Left renal pelvis (tissue), 4 donors: ENCODE results near the gene SPOCK3. TPM values are rescaled to one million over a fixed set of nuclear protein-coding genes. Genes with fewer than 3 reads are reported as not detected.
"Not testable (repeated sequence)": the region's sequence is repeated elsewhere in the genome, so short reads cannot be mapped to it uniquely, and the experiment has no call there.

Experiments used
- DNase-seq, 4 donors: peaks; one replicate each; pipeline ENCODE4 v3.0.0-alpha.2; 2013; ENCODE audit warnings: low read depth in 4 of 4, low spot score in 3 of 4
- polyA plus RNA-seq, 4 donors: library from polyadenylated mRNA; unstranded; fragments of 120-200 nt; gene quantifications; one replicate each; pipeline ENCODE4 v1.2.1, GENCODE V29; 2013; ENCODE audit not compliant: insufficient read length in 4 of 4

The SPOCK3 gene
- polyA plus RNA-seq, 4 donors = 8.3 to 95.6 (median 15.0) TPM

DNA sequence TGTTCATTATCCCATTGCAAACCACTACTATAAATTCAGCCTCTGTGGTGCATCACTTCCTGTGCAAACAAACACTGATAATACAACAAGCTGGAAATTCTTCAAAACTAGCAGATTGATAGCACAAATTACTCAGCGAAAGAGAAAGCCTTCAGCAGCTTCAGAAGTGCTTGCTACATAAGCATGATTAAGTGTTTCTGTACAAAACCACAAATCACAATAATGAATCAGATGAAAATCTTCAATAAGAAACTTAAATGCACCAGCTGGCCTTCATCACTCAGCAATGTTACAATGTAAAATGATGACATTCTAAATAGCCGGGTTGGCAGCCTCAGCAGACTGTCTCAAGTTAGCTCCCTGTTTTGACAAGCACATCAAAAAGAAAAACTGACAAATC lies 262.2 kb downstream of the SPOCK3 start:
- peak; percentile 14 to 36 (median 27) for DNase-seq

DNA sequence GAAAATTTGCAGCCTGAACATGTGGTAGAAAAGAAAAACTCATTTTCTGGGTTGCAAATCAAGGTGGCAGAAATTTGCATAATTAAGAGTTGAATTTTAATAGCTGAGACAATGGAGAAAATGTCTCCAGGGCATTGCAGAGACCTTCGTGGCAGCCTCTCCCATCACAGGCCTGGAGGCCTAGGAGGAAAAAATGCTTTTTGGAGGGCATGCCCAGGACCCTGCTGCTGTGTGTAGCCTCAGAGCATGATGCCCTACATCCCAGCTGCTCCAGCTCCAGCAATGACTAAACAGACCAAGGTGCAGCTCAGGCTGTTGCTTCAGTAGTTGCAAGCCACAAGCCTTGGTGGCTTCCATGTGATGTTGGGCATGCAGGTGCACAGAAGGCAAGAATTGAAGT lies 266.1 kb downstream of the SPOCK3 start:
- not testable (repeated sequence) for DNase-seq

DNA sequence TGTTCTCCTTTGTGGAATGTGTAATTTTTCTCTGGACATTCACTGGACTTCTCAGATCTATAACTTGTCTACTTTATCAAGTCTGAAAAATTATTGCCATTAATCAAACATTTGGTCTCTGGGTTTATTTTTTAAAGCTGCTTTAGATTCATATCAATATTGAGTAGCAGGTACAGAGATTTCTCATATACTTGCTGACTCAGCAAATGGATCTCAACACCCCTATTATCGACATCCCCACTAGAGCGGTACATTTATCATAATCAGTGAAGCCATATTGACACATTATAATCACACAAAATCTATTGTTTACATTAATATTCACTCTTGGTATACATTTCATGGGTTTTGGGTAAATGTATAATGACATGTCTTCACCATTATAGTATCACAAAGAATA lies 268.7 kb downstream of the SPOCK3 start:
- no peak for DNase-seq

DNA sequence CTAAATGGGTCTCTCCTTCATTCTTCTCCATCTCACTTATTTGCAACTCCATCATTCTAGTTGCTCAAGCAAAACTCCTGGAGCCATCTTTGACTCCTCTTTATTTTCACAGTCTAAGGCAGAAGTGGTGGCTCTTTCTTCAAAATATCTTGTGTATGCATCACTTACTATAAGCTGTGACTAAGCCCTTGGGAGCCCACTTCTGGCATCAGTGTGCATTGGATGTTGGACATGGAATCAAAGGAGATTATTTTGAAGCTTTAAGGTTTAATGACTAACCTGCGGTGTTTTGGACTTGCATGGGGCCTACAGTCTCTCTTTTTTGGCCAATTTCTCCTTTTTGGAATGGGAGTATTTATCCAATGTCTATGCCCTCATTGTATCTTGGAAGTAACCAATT lies 276.8 kb downstream of the SPOCK3 start:
- no peak for DNase-seq

DNA sequence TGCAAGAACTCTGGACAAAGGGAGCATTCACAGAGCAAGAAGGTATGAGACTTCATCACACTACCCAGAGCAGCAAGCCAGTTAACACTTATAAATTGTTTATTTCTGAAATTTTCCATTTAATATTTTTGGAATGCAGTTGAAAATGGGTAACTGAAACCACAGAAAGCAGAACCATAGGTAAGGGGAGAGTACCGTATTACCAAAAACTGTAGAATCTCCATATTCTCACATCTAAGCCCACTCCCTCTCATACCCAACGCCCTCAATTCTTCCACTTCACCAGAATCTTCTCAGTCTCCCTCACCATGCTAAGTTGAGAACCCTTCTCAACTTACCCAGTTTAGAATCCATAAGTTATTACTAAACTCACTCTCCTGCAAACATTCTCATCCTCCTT lies 277.8 kb downstream of the SPOCK3 start:
- DNase-seq = no peak

DNA sequence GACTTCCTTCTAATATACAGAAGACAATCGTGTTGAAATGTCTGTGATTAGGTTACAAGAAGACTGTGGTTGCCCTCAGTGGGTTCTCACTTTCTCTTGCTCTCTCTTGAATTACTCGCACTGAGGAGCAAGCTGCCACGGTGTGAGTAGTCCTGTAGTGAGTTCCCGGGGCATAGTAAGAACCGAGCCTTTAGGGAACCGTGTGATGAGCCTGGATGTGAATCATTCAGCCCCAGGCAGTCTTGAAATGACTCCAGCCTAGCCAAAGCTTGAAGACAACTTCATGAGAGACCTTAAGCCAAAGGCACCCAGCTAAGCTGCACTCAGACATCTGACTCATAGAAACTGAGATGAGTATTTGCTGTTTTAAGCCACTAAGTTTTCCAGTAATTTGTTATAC lies 292.7 kb downstream of the SPOCK3 start:
- no peak for DNase-seq

DNA sequence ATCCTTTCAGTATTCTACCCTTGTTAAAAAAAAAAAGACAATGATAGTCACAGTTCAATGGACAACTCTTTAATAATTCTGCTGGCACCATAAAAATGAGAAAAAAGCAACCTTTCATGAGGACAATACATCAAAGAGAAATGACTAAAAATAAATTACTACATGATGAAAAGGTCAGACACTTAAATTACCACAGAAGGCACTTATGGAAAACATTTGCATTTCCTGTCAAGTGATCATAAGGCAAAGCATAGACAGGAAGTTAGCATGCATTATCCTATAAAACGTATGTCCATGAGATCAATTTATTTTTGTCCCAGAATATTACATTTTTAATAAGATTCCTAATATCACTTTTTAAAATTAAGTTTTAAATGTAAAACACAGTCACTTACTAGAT lies 303.8 kb downstream of the SPOCK3 start:
- DNase-seq = no peak

DNA sequence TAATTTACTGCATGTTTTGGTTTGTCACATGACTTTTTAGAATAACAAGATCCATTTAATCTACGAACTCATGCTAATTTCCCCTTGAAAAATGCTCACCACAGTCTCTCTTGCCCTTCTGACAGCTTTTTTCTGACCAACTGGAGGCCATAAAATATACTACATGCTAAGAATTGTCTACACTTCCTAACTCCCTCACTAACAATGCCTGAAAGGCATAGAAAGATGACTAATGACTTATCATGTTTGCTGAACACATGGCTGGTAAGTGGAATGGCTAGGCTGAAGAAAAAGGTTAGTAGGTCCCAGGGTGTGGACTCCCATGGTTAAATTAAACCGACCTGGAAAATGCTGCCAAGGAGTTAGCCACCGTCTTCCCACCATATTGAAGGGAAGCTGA lies 309.9 kb downstream of the SPOCK3 start:
- DNase-seq = peak in 1 of 4 donors; percentile 8

DNA sequence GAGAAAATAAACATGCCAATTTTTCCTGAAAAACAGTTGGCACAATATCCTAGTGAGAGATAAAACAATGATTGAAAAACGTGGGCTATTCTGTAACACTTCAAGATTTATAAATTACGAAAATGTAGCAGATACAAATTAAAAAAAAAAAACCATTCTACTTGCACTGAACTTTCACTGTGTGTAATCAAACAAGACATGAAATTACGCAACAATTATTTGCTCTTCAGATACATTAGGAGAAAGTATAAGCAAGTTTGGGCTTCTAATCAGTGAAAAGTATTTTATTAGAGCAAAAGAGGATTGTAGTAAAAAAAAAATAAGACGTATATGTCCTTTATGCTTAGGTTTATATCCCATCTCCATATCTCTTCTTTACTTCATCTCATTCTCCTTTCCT lies 320.4 kb downstream of the SPOCK3 start:
- no peak for DNase-seq

DNA sequence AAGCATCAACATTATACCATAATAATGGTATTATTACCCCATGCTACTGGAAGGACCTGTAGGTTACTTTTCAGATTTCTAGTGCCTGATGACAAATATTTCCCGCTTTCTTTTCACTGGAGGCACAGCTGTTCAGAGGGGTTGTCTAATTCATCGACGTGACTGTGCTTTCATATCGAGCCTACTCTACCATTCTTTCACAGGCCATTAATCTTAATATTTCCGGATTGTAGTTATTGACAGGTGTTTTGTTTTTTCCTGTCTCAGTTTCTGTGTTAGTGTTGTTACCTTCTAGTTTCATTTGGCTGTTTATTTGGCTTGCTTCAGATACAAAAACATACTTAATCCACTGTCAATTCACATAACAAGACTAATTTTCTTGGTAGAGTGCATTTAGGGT lies 330.9 kb downstream of the SPOCK3 start:
- no peak for DNase-seq

DNA sequence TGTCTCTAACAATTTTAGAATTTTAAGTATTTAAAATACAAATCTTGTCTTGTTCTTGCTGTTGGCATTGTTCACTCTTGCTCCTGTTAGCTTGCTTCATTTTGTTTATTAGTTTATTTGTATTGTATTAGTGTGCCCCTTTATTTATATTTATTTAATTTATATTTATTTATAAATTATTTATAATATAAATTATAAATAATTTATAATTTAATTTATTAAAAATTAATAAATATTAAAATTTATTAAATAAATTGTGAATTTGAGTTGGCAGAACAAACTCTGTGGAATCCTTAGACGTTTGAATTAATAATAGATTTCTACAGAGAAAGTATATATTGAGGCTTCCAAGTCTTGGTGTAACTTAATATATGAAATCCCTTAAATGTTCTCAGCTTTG lies 331.4 kb downstream of the SPOCK3 start:
- DNase-seq = no peak

DNA sequence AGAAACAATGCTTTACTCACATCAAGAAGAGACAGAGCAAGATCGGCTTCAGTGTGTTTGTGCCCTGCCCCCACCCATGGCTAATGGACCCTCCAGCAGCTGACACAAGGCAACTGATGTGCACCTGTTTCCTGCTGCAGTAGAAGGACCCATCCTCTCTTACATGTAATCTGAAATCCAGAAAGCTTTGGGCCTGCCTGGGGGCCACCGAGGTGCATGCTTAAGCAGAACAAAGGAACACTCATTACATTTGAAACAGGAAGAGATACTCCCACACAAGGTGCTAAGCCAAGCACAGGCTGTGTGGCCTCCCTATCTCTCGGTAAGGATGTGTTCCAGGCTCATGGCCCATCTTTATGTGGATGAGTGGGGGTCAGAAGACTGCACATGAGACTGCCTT lies 338.0 kb downstream of the SPOCK3 start:
- no peak for DNase-seq

DNA sequence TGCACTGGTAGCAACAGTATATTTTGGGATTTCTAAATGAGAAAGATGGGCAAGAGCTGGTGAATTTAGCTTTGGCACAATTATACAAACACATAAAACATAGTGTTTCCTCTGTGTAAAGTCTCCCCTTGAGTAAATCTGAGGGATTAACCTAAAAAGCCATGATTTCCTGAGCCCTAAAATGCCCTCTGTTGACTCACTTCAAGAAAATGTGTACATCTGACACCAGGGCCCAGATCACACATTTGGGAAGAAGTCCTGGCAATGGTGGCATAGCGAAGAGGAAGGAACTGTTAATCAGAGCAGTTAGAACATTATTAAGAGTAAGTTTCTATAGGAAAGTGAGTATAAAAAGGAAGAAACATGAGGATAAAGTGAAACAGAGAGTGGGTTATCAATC lies 338.5 kb downstream of the SPOCK3 start:
- no peak for DNase-seq

DNA sequence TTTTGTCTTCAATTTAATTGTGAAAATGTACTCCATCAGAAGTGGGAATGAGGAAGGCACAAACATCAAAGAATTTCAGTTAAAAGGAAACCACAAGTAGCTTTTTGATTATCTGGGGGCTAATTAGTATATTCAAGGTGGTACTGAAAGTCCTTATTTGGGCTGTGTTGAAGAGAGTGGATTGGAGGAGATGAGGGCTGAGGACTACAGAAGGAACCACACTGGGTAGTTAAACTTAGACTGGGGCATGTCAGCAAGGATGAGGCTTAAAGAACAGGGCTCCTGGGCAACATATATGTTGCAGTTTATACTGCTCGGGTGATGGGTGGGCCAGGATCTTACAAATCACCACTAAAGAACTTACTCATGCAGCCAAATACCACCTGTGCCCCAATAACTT lies 346.8 kb downstream of the SPOCK3 start:
- DNase-seq = no peak

DNA sequence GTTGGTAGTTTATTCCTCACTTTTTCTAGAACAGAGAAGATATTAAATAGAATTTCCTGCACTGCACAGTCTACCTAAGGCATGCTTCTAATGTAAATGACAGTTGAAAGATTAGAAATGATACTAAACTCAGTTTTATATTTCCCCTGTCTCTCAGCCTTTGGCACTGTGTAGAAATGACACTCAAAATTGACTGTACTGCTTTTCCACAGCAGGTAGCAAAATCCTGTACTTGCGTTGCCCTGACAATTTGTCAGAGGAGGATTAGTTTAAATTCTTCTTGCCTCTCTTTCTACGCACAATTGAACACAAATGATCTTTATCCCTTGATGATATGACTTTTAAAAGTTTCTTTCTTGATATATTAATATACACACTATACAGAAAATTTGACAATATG lies 347.6 kb downstream of the SPOCK3 start:
- no peak for DNase-seq

DNA sequence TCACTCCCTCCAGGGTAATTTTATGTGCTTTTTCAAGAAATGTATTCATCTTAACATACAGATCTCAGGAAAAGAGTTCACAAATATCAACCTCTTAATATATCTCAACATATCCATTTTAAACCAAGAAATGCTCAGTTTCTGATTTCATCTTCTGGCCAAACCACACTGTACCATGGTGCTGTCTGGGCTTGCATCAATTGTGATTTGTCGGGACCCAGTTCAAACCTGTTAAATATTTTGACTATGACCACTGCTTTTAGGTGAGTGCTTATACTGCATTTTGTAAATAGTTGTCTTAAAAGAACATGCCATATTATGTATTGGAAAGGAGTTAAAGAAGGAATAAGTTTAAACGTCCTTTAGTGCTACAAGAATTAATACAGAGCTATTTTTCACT lies 352.1 kb downstream of the SPOCK3 start:
- no peak for DNase-seq

DNA sequence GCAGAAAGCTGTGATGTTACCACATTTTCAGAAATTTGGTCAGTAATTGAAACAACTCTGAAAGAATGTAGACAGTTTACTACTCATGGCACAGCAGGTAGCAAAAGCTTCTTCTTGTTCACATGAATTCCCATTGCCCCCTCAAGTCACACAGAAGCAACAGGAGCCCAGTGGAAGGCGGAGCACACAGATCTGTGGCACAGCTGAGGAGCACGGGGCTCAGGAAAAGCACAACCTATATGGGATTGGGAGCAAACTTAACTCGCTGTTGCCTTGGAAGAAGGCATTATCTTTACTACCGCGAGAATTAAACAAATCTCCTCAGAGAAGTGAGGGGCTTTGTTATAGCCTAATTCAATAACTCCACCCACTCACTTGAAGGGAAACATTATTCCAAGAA lies 358.5 kb downstream of the SPOCK3 start:
- no peak for DNase-seq

DNA sequence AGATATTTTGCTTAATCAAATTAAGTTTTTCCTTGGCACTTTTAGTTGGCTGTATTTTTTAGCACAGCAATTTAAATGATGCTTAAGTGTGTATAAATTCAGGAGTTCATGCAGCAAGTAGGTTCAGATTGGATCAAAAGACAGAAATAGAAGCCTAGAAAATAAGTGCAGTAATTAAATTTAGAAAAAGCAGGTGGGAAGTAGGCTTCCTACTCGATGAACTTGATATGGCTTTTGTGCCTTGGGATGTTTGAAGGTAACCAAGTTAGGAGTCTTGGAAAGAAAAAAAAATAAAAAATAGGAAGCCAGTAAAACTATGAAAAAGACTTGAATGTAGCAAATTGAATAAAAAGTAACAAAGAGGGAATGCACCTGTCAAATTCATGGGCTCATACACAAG lies 372.3 kb downstream of the SPOCK3 start:
- no peak for DNase-seq

DNA sequence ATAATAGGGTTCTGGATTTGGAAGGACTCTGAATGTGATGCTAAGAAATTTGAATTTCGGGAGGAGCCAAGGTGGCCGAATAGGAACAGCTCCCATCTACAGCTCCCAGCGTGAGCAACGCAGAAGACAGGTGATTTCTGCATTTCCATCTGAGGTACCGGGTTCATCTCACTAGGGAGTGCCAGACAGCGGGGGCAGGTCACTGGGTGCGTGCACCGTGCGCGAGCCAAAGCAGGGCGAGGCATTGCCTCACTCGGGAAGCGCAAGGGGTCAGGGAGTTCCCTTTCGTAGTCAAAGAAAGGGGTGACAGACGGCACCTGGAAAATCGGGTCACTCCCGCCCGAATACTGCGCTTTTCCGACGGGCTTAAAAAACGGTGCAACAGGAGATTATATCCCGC lies 383.9 kb downstream of the SPOCK3 start:
- DNase-seq = not testable (repeated sequence)

DNA sequence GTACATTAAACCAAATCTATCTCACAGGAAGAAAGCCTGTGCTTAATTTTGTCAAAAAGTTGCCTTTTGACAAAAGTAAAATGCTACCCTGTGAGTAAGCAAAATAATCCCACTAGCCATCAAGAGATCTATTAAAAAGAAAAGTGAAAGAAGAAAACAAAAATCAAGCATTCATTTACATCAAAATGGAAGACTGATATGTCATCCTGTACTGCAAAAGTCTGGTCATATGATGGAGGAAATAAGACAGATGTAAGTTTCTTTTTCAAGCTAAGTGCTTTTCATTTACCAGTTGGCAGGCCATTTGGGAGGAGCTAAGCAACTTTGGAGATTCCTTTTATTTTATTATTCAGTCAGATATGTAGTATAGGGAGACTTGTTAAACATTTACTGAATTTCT lies 387.4 kb downstream of the SPOCK3 start:
- no peak for DNase-seq

DNA sequence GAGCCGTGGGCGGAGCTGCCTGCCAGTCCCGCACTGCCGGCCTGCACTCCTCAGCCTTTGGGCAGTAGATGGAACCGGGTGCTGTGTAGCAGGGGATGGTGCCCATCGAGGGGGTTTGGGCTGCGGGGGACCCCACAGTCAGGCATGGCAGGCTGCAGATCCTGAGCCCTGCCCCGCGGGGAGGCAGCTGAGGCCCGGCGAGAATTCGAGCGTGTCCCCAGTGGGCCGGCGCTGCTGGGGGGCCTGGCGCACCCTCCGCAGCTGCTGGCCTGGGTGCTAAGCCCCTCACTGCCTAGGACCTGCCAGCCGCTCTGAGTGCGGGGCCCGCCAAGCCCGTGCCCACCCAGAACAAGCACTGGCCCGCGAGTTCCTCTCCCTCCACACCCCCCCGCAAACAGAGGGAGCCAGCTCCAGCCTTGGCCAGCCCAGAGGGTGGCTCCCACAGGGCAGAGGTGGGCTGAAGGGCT lies 391.5 kb downstream of the SPOCK3 start:
- DNase-seq = no peak

DNA sequence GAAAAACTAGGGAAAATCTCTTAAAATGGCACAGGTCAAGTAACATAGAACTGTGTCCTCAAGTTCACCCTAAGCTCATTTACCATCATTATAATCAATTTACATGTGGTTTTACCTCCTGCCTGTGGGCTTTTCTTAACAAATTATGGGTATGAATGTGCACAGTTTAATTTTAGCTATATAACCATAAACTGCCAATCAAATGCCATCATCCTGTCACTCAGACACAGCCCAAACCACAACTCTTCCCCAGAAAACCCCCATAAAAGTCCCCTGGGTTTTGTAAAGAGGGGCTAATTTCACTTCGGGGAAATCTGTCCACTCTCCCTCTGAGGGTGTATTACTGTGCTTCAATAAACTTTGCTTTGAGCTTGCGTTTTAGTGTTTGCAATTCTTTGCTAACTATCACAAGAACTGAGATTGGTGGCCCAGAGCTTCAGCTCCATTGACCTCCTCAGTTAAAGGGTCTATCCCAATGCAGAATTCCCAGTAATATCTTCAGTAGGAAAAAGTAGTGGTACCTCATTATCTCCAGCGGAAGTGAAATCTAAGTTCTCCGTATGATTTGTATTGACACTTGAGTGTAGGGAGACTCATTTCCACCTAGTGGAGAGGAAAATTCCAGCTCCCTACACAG lies 394.6 kb downstream of the SPOCK3 start:
- no peak for DNase-seq

DNA sequence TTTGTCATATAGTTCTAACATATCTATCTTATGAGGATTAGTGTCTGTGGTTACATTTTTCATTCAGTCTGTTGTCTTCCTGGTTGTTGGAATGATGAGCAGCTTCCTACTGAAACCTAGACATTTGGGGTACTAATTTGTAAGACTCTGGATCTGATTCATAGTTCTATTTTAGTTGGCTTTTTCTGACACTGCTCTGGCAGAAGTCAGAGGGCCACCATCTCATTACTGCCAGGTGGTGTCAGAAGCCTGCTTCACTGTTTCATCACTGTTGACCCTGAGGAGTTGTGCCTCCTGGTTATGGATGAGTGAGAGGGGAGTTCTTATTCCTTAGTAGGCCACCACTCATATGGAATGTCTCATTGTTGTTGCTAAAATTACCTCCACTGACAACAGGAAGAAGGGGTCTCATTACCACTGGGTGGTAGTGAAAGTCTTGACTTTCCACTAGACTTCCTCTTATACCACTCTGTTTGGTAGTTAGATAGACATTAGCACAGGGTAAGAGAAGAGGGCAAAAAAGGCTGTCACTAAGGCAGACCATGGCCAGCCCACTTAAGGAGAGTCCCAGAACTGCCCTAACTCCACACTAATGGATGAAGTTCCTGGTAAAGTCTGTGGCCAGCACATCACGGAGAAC lies 395.2 kb downstream of the SPOCK3 start:
- DNase-seq = no peak
